WI38 (cell line): ENCODE measurements around the gene GFPT2.
A peak's percentile ranks its signal among the peaks of the same experiment; 100 is the strongest.

ENCODE experiments used
- H3K4me3 ChIP-seq: 2 replicates; pipeline ENCODE4 v1.5.1; 2011; ENCODE audit warnings: low read depth, mild to moderate bottlenecking, control low read depth, low read length
- CTCF ChIP-seq: IDR thresholded peaks from 2 replicates; pipeline ENCODE4 v1.5.1; 2012; ENCODE audit warnings: low read depth, mild to moderate bottlenecking, control low read depth, low read length

GFPT2 gene

GRCh38 chr5:180360078-180360957 is 7.2 kb upstream of the GFPT2 start:
- TF ChIP-seq CTCF = no peak
- H3K4me3 ChIP-seq = no peak overlapping the region

- no peak for TF ChIP-seq CTCF
Measured at GRCh38 chr5:180358694-180359093, 5.6 kb upstream of the GFPT2 start.

GRCh38 chr5:180358179-180358578 is 5.0 kb upstream of the GFPT2 start:
- H3K4me3 ChIP-seq = no peak overlapping the region
- no peak for TF ChIP-seq CTCF

More at GRCh38 chr5:180358694-180359093, 5.6 kb upstream of the GFPT2 start:
- no peak overlapping the region for H3K4me3 ChIP-seq

- no peak overlapping the region for H3K4me3 ChIP-seq
- no peak for TF ChIP-seq CTCF
Measured at GRCh38 chr5:180354966-180355365, 1.8 kb upstream of the GFPT2 start.

GRCh38 chr5:180353980-180354452 is 880 bp upstream of the GFPT2 start:
- peak overlapping the region; percentile 71 for H3K4me3 ChIP-seq
- TF ChIP-seq CTCF = no peak

- peak overlapping the region; percentile 71 for H3K4me3 ChIP-seq
Measured at GRCh38 chr5:180352116-180353047, 754 bp downstream of the GFPT2 start.

More at GRCh38 chr5:180352116-180353047, 754 bp downstream of the GFPT2 start:
- TF ChIP-seq CTCF = no peak
